ENCODE measurements around the gene KLHDC8A.

KLHDC8A gene

DNA sequence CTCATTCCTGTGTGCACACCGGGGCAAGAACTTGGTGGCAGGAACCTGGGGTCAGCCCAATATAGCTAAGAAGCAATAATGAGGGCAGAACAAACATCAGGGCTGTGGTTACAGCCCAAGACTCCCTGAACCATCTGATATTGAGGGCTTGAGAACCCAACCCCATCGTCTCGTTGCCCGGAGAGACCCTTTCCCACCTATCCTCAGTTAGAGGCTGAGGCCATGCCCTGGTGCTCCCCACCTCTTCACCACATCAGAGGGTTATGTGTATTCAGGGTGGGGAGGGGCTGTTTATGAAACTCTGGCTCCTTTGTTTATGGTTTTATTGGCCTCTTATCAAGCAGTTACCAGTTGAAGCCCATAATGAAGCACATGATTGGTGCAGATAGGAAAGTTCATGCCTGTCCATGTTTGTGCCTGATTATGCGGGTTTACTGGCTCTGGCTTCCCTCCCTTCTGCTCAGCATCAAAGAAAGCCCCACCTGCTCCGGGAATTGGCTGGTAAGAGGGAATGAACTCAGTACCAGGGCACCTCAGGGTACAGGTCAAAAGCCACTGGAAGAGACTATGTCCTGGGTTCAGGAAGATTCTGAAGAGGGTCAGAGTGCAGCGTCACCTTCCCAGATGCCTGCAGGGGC lies 49.7 kb downstream of the KLHDC8A start:
- H3K36me3 ChIP-seq (ENCODE audit: control insufficient read depth, insufficient read depth, low read length) = no peaks in the 10 kb centered on the region

GRCh38 chr1:205304695-205305070 lies 52.0 kb downstream of the KLHDC8A start:
- TF ChIP-seq, protein P1, sequence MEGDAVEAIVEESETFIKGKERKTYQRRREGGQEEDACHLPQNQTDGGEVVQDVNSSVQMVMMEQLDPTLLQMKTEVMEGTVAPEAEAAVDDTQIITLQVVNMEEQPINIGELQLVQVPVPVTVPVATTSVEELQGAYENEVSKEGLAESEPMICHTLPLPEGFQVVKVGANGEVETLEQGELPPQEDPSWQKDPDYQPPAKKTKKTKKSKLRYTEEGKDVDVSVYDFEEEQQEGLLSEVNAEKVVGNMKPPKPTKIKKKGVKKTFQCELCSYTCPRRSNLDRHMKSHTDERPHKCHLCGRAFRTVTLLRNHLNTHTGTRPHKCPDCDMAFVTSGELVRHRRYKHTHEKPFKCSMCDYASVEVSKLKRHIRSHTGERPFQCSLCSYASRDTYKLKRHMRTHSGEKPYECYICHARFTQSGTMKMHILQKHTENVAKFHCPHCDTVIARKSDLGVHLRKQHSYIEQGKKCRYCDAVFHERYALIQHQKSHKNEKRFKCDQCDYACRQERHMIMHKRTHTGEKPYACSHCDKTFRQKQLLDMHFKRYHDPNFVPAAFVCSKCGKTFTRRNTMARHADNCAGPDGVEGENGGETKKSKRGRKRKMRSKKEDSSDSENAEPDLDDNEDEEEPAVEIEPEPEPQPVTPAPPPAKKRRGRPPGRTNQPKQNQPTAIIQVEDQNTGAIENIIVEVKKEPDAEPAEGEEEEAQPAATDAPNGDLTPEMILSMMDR (IDR thresholded peaks at IDR 0.05) = no peak
- no peak overlapping the region for H3K4me3 ChIP-seq (ENCODE audit: low read depth, low read length)
- no peak overlapping the region for H3K4me2 ChIP-seq (ENCODE audit: low read length)
- H3K36me3 ChIP-seq (ENCODE audit: control insufficient read depth, insufficient read depth, low read length) = no peaks in the 10 kb centered on the region
- no peak overlapping the region for H3K9ac ChIP-seq
- H3K27ac ChIP-seq = no peak overlapping the region
- H3K79me2 ChIP-seq = peaks cover 6% of the 10 kb centered on the region
- no peaks in the 10 kb centered on the region for H3K9me3 ChIP-seq (ENCODE audit: control insufficient read depth, low read length)
- H3K4me1 ChIP-seq = no peaks in the 10 kb centered on the region
- no peak overlapping the region for H2AFZ ChIP-seq
- no peaks in the 10 kb centered on the region for H3K27me3 ChIP-seq (ENCODE audit: control insufficient read depth, insufficient read depth, low read length)

More for the DNA sequence above, 49.7 kb downstream of the KLHDC8A start:
- no peaks in the 10 kb centered on the region for H3K27me3 ChIP-seq (ENCODE audit: control insufficient read depth, insufficient read depth, low read length)
- no peak overlapping the region for H2AFZ ChIP-seq
- TF ChIP-seq, protein P1 (IDR thresholded peaks at IDR 0.05) = no peak
- H3K4me3 ChIP-seq (ENCODE audit: low read depth, low read length) = no peak overlapping the region
- H3K9ac ChIP-seq = no peak overlapping the region
- H3K79me2 ChIP-seq = peaks cover 28% of the 10 kb centered on the region
- no peaks in the 10 kb centered on the region for H3K4me1 ChIP-seq
- no peak overlapping the region for H3K4me2 ChIP-seq (ENCODE audit: low read length)
- no peak overlapping the region for H3K27ac ChIP-seq
- H3K9me3 ChIP-seq (ENCODE audit: control insufficient read depth, low read length) = no peaks in the 10 kb centered on the region

DNA sequence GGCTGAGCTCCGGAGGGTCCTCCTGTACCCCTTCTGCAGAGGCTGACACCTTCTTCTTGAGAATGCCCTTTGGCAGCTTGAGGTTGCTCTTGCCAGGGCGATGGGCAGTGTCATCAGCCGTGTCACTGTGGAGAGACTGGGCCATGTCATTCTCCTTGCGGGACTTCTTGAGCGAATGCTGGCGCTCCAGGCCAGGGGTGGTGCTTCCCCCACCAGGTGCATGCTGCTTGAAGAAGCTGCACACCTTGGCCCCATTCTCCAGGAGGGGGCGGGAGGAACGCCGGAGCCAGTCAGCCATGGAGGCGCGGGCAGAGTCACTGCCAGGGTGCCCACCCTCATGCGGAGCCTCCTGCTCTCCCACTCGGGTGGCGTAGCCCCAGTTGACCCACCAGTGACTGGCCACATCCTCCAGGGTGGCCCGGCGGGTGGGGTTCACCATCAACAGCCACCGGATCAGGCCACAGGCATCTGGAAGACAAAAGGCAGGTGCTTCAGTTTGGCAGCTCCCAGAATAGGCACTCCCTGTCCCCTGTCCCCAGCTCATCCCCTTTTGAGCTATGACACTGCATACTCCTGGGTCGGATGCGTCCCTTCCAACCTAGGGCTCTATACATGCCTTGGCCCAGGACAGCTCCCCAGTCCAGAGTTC lies 52.6 kb downstream of the KLHDC8A start:
- Histone ChIP-seq H3K36me3 (ENCODE audit: control insufficient read depth, insufficient read depth, low read length) (no peaks in the 10 kb centered on the region), H3K4me1 (no peaks in the 10 kb centered on the region), H3K9ac (no peak overlapping the region), H3K4me3 (ENCODE audit: low read depth, low read length) (no peak overlapping the region), H3K27ac (no peak overlapping the region), H3K4me2 (ENCODE audit: low read length) (no peak overlapping the region), H3K79me2 (peaks cover 4% of the 10 kb centered on the region), H2AFZ (no peak overlapping the region), H3K9me3 (ENCODE audit: control insufficient read depth, low read length) (no peaks in the 10 kb centered on the region), H3K27me3 (ENCODE audit: control insufficient read depth, insufficient read depth, low read length) (no peaks in the 10 kb centered on the region)
- TF ChIP-seq, protein P1 (IDR thresholded peaks at IDR 0.05) = no peak

- Histone ChIP-seq H3K79me2 (no peaks in the 10 kb centered on the region), H3K27ac (no peak overlapping the region), H3K9ac (no peak overlapping the region), H3K4me2 (ENCODE audit: low read length) (no peak overlapping the region), H3K36me3 (ENCODE audit: control insufficient read depth, insufficient read depth, low read length) (no peaks in the 10 kb centered on the region), H3K27me3 (ENCODE audit: control insufficient read depth, insufficient read depth, low read length) (no peaks in the 10 kb centered on the region), H2AFZ (no peak overlapping the region), H3K4me1 (no peaks in the 10 kb centered on the region), H3K9me3 (ENCODE audit: control insufficient read depth, low read length) (no peaks in the 10 kb centered on the region), H3K4me3 (ENCODE audit: low read depth, low read length) (no peak overlapping the region)
- TF ChIP-seq, protein P1 (IDR thresholded peaks at IDR 0.05) = no peak
These were observed 53.4 kb downstream of the KLHDC8A start for GRCh38 chr1:205303247-205303888.
